CD14-positive monocyte (primary cell): ENCODE data around the gene URI1. TPM values are rescaled to one million over a fixed set of nuclear protein-coding genes. Genes with fewer than 3 reads are reported as not detected.

Experiments used
- DNase-seq, 3 donors: peaks; one replicate each; pipeline ENCODE4 v3.0.0-alpha.2; 2011 to 2022
- H2AFZ ChIP-seq: 2 replicates; pipeline ENCODE4 v1.6.0; 2012; ENCODE audit warnings: mild to moderate bottlenecking, low read depth, low read length, inconsistent platforms; ENCODE audit not compliant: insufficient read depth, poor library complexity, severe bottlenecking
- H3K27ac ChIP-seq, 2 donors: 1 replicate in 1 of 2; 2 replicates in 1 of 2; pipeline ENCODE4 v1.5.1; 2012 to 2013; ENCODE audit warnings: low read length in 2 of 2, control low read depth in 1 of 2, inconsistent platforms in 1 of 2, low read depth in 1 of 2, mild to moderate bottlenecking in 1 of 2
- H3K27me3 ChIP-seq, 2 donors: one replicate each; pipeline versions ENCODE4 v1.6.0 to v1.6.1; 2011 to 2013; ENCODE audit warnings: low read length in 2 of 2; ENCODE audit not compliant: control insufficient read depth in 2 of 2, insufficient read depth in 2 of 2
- H3K36me3 ChIP-seq, 2 donors: replicated peaks in 1 of 2; 1 replicate in 1 of 2; 2 replicates in 1 of 2; pipeline versions ENCODE4 v1.5.1 to v1.6.1; 2012 to 2013; ENCODE audit warnings: low read length in 2 of 2, control low read depth in 1 of 2, inconsistent platforms in 1 of 2, mild to moderate bottlenecking in 1 of 2; ENCODE audit not compliant: insufficient read depth in 2 of 2, control insufficient read depth in 1 of 2
- H3K4me1 ChIP-seq, 2 donors: 1 replicate in 1 of 2; 2 replicates in 1 of 2; pipeline versions ENCODE4 v1.5.1 to v1.6.1; 2012 to 2013; ENCODE audit warnings: low read length in 2 of 2, control low read depth in 1 of 2, inconsistent platforms in 1 of 2, mild to moderate bottlenecking in 1 of 2, moderate library complexity in 1 of 2; ENCODE audit not compliant: insufficient read depth in 2 of 2, control insufficient read depth in 1 of 2
- H3K4me2 ChIP-seq: replicated peaks from 2 replicates; pipeline ENCODE3; 2012; ENCODE audit warnings: low read length, moderate library complexity, mild to moderate bottlenecking; ENCODE audit not compliant: poor library complexity, severe bottlenecking; ENCODE audit errors: extremely low read depth
- H3K4me3 ChIP-seq, 3 experiments: fragments of 200-600 bp in 1 of 3; sonication (generic) in 1 of 3; replicated peaks in 1 of 3; 1 replicate in 2 of 3; 2 replicates in 1 of 3; pipeline ENCODE4 v1.5.1; 2011 to 2013; ENCODE audit warnings: low read length in 3 of 3, mild to moderate bottlenecking in 3 of 3, control low read depth in 2 of 3, low read depth in 2 of 3, inconsistent platforms in 1 of 3, moderate library complexity in 1 of 3
- H3K79me2 ChIP-seq: 2 replicates; pipeline ENCODE4 v1.6.0; 2012; ENCODE audit warnings: mild to moderate bottlenecking, control low read depth, inconsistent platforms, low read length, moderate library complexity; ENCODE audit not compliant: insufficient read depth
- H3K9ac ChIP-seq: 2 replicates; pipeline ENCODE4 v1.6.0; 2017; ENCODE audit warnings: low read length, mild to moderate bottlenecking; ENCODE audit not compliant: insufficient read depth, poor library complexity, severe bottlenecking
- H3K9me3 ChIP-seq, 2 donors: replicated peaks in 1 of 2; 1 replicate in 1 of 2; 2 replicates in 1 of 2; pipeline versions ENCODE4 v1.5.1 to v1.6.1; 2012 to 2013; ENCODE audit warnings: low read length in 2 of 2, control low read depth in 1 of 2; ENCODE audit not compliant: control insufficient read depth in 1 of 2, insufficient read depth in 1 of 2
- H4K20me1 ChIP-seq: 2 replicates; pipeline ENCODE4 v1.6.0; 2012; ENCODE audit warnings: mild to moderate bottlenecking, low read length, control low read depth, moderate library complexity; ENCODE audit not compliant: insufficient read depth
- H3K27ac Mint-ChIP-seq, 7 donors: one replicate each; pipeline ENCODE4 v1.8.0; 2020; ENCODE audit warnings: mild to moderate bottlenecking in 7 of 7, mixed read lengths in 7 of 7, moderate library complexity in 6 of 7, inconsistent platforms in 2 of 7
- H3K27me3 Mint-ChIP-seq, 3 donors: one replicate each; pipeline ENCODE4 v1.8.0; 2021 to 2022; ENCODE audit warnings: low read depth in 3 of 3, mild to moderate bottlenecking in 3 of 3, mixed read lengths in 3 of 3, moderate library complexity in 3 of 3, inconsistent platforms in 1 of 3
- H3K36me3 Mint-ChIP-seq, 2 donors: one replicate each; pipeline ENCODE4 v1.8.0; 2020; ENCODE audit warnings: mixed read lengths in 2 of 2, inconsistent platforms in 1 of 2, mild to moderate bottlenecking in 1 of 2
- H3K4me1 Mint-ChIP-seq: one replicate; pipeline ENCODE4 v1.8.0; 2020; ENCODE audit warnings: mild to moderate bottlenecking, mixed read lengths
- H3K4me3 Mint-ChIP-seq, 2 donors: one replicate each; pipeline ENCODE4 v1.8.0; 2020; ENCODE audit warnings: mild to moderate bottlenecking in 2 of 2, mixed read lengths in 2 of 2, moderate library complexity in 1 of 2
- H3K9me3 Mint-ChIP-seq, 7 donors: one replicate each; pipeline ENCODE4 v1.8.0; 2020 to 2022; ENCODE audit warnings: mixed read lengths in 7 of 7, mild to moderate bottlenecking in 6 of 7, moderate library complexity in 6 of 7, inconsistent platforms in 2 of 7
- WGBS: methylation state at CpG from one replicate; pipeline ENCODE4 v1.1.5; 2013; ENCODE audit warnings: missing lambda C conversion rate; ENCODE audit not compliant: insufficient coverage; 5-methylcytosine and 5-hydroxymethylcytosine counted together
- intact Hi-C, 2 donors: fragments of 100-400 bp; cut with micrococcal nuclease; formaldehyde crosslinking; loops; one replicate each; pipeline versions ENCODE4 v1.15.0 to v1.15.1; 2023
- polyA plus RNA-seq, 3 donors: library from polyadenylated mRNA; depleted of rRNA in 1 of 3; unstranded in 2 of 3; stranded (reverse) in 1 of 3; fragments of 300-500 nt in 2 of 3; fragments of >200 nt in 1 of 3; fragmentation: Illumina TruSeq in 2 of 3; gene quantifications; 1 replicate in 2 of 3; 2 replicates in 1 of 3; pipeline ENCODE4 v1.2.3, GENCODE V29; 2012 to 2021
- TF ChIP-seq, protein P1 (sequence below): fragments of 200-600 bp; IDR thresholded peaks from one replicate; pipeline ENCODE4 v1.8.0; 2022; ENCODE audit warnings: antibody characterized with exemption, mild to moderate bottlenecking

The URI1 gene
- polyA plus RNA-seq, 3 donors = 5.3 to 19.3 (median 9.7) TPM

DNA sequence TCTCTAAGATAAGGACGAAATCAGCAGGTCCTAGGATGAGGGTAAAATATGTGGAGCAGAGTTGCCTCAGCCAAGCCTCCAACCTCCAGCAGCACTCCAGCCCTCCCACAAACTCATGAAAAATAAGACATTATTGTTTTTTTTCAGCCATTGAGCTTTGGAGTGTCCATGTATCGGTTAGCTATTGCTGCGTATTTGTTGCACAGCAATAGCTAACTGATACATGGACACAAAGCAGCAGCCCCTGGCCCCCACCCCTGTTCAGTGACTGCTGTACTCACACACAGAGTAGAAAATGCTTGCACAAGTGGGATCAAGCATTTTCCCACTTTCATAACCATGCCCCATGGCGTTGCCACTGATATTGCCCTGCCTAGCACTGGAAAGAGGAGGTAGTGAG is 19.1 kb upstream of the URI1 start:
- no peak for DNase-seq
- Mint-ChIP-seq H3K4me1 (no peaks in the 10 kb centered on the region), H3K27ac (no peak overlapping the region), H3K27me3 (peaks cover 0 to 3% (median 3%) of the 10 kb centered on the region in 3 donors), H3K4me3 (no peak overlapping the region), H3K36me3 (no peaks in the 10 kb centered on the region), H3K9me3 (peaks cover 0 to 3% (median 0%) of the 10 kb centered on the region in 7 donors)
- Histone ChIP-seq H3K4me3 (no peak overlapping the region), H2AFZ (no peak overlapping the region), H3K27me3 (no peaks in the 10 kb centered on the region), H3K9ac (no peak overlapping the region), H3K4me1 (no peaks in the 10 kb centered on the region), H4K20me1 (no peaks in the 10 kb centered on the region), H3K36me3 (no peaks in the 10 kb centered on the region), H3K27ac (no peak overlapping the region), H3K4me2 (no peak overlapping the region), H3K79me2 (no peaks in the 10 kb centered on the region), H3K9me3 (no peaks in the 10 kb centered on the region)
- 100% methylated on average over 2 of the region's 4 CpGs for WGBS
- intact Hi-C loops = no loop called here
- TF ChIP-seq, protein P1, sequence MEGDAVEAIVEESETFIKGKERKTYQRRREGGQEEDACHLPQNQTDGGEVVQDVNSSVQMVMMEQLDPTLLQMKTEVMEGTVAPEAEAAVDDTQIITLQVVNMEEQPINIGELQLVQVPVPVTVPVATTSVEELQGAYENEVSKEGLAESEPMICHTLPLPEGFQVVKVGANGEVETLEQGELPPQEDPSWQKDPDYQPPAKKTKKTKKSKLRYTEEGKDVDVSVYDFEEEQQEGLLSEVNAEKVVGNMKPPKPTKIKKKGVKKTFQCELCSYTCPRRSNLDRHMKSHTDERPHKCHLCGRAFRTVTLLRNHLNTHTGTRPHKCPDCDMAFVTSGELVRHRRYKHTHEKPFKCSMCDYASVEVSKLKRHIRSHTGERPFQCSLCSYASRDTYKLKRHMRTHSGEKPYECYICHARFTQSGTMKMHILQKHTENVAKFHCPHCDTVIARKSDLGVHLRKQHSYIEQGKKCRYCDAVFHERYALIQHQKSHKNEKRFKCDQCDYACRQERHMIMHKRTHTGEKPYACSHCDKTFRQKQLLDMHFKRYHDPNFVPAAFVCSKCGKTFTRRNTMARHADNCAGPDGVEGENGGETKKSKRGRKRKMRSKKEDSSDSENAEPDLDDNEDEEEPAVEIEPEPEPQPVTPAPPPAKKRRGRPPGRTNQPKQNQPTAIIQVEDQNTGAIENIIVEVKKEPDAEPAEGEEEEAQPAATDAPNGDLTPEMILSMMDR = no peak

DNA sequence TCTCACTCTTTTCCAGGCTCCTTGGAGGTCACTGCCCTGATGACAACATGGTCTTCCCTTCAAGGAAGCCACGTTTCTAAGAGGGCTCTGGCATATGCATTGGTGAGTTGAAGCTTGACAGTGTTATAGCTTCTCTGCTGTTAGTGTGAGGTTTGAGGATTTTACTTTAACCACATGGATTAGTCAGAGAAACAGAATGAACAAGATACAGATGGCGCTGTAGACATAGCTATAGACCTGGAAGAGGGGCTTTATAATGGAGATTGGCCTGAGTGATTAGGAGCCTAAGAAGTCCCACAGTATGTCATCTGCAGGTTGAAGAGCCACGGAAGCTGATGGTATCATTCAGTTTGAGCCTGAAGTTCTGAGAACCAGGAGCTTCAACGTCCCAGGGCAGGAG is 18.4 kb upstream of the URI1 start:
- no peaks in the 10 kb centered on the region for H3K36me3 Mint-ChIP-seq
- Histone ChIP-seq H3K27me3 (no peaks in the 10 kb centered on the region), H3K4me1 (no peaks in the 10 kb centered on the region), H3K27ac (no peak overlapping the region), H3K4me2 (no peak overlapping the region), H3K79me2 (no peaks in the 10 kb centered on the region), H2AFZ (no peak overlapping the region), H3K9ac (no peak overlapping the region), H3K4me3 (no peak overlapping the region), H4K20me1 (no peaks in the 10 kb centered on the region), H3K36me3 (no peaks in the 10 kb centered on the region), H3K9me3 (no peaks in the 10 kb centered on the region)
- H3K27ac Mint-ChIP-seq = no peak overlapping the region
- DNase-seq = no peak
- peaks cover 0 to 3% (median 1%) of the 10 kb centered on the region in 3 donors for H3K27me3 Mint-ChIP-seq
- TF ChIP-seq, protein P1 = no peak
- WGBS = 76% methylated on average over 4 of the region's 4 CpGs
- H3K9me3 Mint-ChIP-seq = peaks cover 0 to 3% (median 0%) of the 10 kb centered on the region in 7 donors
- H3K4me3 Mint-ChIP-seq = no peak overlapping the region
- intact Hi-C loops = no loop called here
- no peaks in the 10 kb centered on the region for H3K4me1 Mint-ChIP-seq
